22Rv1 (cell line): Measurements from ENCODE around the gene NME9.
"Not testable (repeated sequence)": the region's sequence is repeated elsewhere in the genome, so short reads cannot be mapped to it uniquely, and the experiment has no call there.

ENCODE experiments used
- H3K27ac ChIP-seq: fragments of 450-650 bp; 2 replicates; pipeline ENCODE4 v1.5.1; 2017
- ZFX ChIP-seq: fragments of 450-650 bp; IDR thresholded peaks from 2 replicates; pipeline ENCODE4 v1.6.1; 2017; ENCODE audit warnings: antibody characterized with exemption, borderline replicate concordance
- TF ChIP-seq, protein P1 (sequence below): fragments of 450-650 bp; IDR thresholded peaks from 2 replicates; pipeline ENCODE4 v1.5.1; 2017; ENCODE audit warnings: mild to moderate bottlenecking

The NME9 gene

GRCh38 chr3:138329127-138329983, at the start of gene NME9:
NME9 (minus strand) TSS chr3:138329851; CDS start chr3:138329335, 516 bp downstream.
- TF ChIP-seq, protein P1, sequence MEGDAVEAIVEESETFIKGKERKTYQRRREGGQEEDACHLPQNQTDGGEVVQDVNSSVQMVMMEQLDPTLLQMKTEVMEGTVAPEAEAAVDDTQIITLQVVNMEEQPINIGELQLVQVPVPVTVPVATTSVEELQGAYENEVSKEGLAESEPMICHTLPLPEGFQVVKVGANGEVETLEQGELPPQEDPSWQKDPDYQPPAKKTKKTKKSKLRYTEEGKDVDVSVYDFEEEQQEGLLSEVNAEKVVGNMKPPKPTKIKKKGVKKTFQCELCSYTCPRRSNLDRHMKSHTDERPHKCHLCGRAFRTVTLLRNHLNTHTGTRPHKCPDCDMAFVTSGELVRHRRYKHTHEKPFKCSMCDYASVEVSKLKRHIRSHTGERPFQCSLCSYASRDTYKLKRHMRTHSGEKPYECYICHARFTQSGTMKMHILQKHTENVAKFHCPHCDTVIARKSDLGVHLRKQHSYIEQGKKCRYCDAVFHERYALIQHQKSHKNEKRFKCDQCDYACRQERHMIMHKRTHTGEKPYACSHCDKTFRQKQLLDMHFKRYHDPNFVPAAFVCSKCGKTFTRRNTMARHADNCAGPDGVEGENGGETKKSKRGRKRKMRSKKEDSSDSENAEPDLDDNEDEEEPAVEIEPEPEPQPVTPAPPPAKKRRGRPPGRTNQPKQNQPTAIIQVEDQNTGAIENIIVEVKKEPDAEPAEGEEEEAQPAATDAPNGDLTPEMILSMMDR, result peak; percentile 80
- TF ChIP-seq ZFX, result no peak
- no peak within 1 kb of the TSS for H3K27ac ChIP-seq

GRCh38 chr3:138378990-138379389, 49.3 kb upstream of the NME9 start:
- no peak overlapping the region for H3K27ac ChIP-seq
- no peak for TF ChIP-seq ZFX
- TF ChIP-seq, protein P1, result no peak

GRCh38 chr3:138378331-138378730, 48.7 kb upstream of the NME9 start:
- H3K27ac ChIP-seq, result no peak overlapping the region
- TF ChIP-seq, protein P1, result no peak
- no peak for TF ChIP-seq ZFX

- TF ChIP-seq, protein P1, result no peak
- no peak for TF ChIP-seq ZFX
- H3K27ac ChIP-seq, result no peak overlapping the region
These were observed 48.2 kb upstream of the NME9 start for GRCh38 chr3:138377804-138378203.

- H3K27ac ChIP-seq, result not testable (repeated sequence)
These were observed 47.6 kb upstream of the NME9 start for GRCh38 chr3:138377212-138377611.

- TF ChIP-seq, protein P1, result no peak
- no peak for TF ChIP-seq ZFX
- no peak overlapping the region for H3K27ac ChIP-seq
These were observed 47.0 kb upstream of the NME9 start for GRCh38 chr3:138376663-138377062.

GRCh38 chr3:138375447-138375846, 45.8 kb upstream of the NME9 start:
- TF ChIP-seq ZFX, result no peak
- TF ChIP-seq, protein P1, result no peak
- H3K27ac ChIP-seq, result no peak overlapping the region
